ENCODE measurements around the gene CRYGS. TPM values are rescaled to one million over a fixed set of nuclear protein-coding genes. Genes with fewer than 3 reads are reported as not detected.
"Not testable (repeated sequence)": the region's sequence is repeated elsewhere in the genome, so short reads cannot be mapped to it uniquely, and the experiment has no call there.

CRYGS gene
- total RNA-seq, 1 donor from 2014 or later = 1.0 TPM

DNA sequence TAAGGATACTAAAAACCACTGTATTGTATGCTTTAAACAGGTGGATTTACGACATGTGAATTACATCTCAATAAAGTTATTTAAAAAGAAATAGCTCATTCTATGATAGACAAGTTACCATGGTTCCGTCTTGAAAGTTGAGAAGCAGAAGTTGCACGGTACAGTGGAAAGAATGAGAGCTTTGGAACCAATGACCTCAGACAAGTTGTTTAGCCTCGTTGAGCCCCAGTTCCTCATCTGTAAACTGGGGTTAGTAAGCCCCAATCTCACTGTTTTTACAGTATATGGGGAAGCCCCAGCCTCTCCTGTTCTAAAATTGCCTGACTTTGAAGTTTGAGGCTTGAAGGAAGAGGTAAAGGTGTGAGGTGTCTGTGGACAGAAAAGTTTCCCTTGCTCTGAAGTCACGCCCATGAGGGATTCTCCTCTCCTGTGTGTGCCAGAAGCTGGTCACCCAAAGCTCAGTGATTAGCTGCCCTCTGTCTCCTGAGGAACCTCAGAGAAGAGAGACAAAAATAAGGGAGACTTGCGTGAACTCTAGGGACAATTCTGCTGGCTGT lies 10.0 kb downstream of the CRYGS start:
- H3K36me3 ChIP-seq (ENCODE audit: control insufficient read depth in 3 of 3, insufficient read depth in 3 of 3, low read length in 3 of 3) = peaks cover 0 to 6% (median 5%) of the 10 kb centered on the region in 3 donors
- no peaks in the 10 kb centered on the region for H3K27me3 ChIP-seq (ENCODE audit: control insufficient read depth in 3 of 3, insufficient read depth in 3 of 3, low read length in 3 of 3)
- H3K4me1 ChIP-seq (ENCODE audit: control insufficient read depth in 3 of 3, insufficient read depth in 3 of 3, low read length in 3 of 3) = no peaks in the 10 kb centered on the region
- H3K9me3 ChIP-seq (ENCODE audit: control insufficient read depth in 3 of 3, low read length in 3 of 3) = no peaks in the 10 kb centered on the region
- no peak overlapping the region for H3K9ac ChIP-seq (ENCODE audit: low read depth in 1 of 3, low read length in 3 of 3)
- no peak overlapping the region for H3K27ac ChIP-seq (ENCODE audit: low read depth, low read length)
- H3K4me3 ChIP-seq (ENCODE audit: low read length in 3 of 3) = no peak overlapping the region

DNA sequence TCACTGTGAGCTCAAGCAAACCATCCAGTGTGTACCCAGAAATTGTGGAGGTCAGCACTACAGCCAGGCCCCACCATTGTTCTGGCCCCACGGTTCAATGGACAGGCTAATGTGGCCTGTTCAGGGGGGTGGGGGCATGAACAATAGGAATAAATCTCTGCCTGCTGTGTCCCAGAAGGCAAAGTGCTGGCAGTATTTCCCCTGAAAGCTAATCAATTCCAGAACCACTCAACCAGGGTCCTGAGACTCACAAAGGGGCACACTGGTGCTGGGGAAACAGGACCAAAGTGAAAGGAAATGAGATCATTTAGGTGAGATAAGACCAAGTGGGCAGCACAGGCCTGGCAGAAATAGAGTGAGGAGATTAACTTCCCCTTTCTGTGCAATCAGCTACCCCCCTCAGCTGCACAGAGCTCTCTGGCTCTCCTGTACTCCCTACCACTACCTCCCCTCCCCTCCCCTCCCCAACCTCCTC lies 11.5 kb downstream of the CRYGS start:
- no peaks in the 10 kb centered on the region for H3K36me3 ChIP-seq (ENCODE audit: control insufficient read depth in 3 of 3, insufficient read depth in 3 of 3, low read length in 3 of 3)
- H3K4me1 ChIP-seq (ENCODE audit: control insufficient read depth in 3 of 3, insufficient read depth in 3 of 3, low read length in 3 of 3) = no peaks in the 10 kb centered on the region
- no peak overlapping the region for H3K4me3 ChIP-seq (ENCODE audit: low read length in 3 of 3)
- H3K27ac ChIP-seq (ENCODE audit: low read depth, low read length) = no peak overlapping the region
- no peaks in the 10 kb centered on the region for H3K9me3 ChIP-seq (ENCODE audit: control insufficient read depth in 3 of 3, low read length in 3 of 3)
- H3K9ac ChIP-seq (ENCODE audit: low read depth in 1 of 3, low read length in 3 of 3) = no peak overlapping the region
- H3K27me3 ChIP-seq (ENCODE audit: control insufficient read depth in 3 of 3, insufficient read depth in 3 of 3, low read length in 3 of 3) = no peaks in the 10 kb centered on the region

DNA sequence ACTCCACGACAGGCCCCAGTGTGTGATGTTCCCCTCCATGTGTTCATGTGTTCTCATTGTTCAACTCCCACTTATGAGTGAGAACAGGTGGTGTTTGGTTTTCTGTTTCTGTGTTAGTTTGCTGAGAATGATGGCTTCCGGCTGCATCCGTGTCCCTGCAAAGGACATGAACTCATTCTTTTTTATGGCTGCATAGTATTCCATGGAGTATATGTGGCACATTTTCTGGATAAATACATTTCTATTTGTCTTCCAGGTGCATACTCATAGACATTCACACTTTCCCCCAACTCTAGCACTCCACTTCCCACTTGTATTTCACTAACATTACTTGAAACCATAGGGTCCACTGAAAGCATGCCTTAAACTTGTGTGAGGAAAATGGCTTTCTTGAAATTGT lies 12.5 kb downstream of the CRYGS start:
- not testable (repeated sequence) for H3K36me3 ChIP-seq (ENCODE audit: control insufficient read depth in 3 of 3, insufficient read depth in 3 of 3, low read length in 3 of 3); H3K9ac ChIP-seq (ENCODE audit: low read depth in 1 of 3, low read length in 3 of 3); H3K4me1 ChIP-seq (ENCODE audit: control insufficient read depth in 3 of 3, insufficient read depth in 3 of 3, low read length in 3 of 3); H3K27me3 ChIP-seq (ENCODE audit: control insufficient read depth in 3 of 3, insufficient read depth in 3 of 3, low read length in 3 of 3); H3K9me3 ChIP-seq (ENCODE audit: control insufficient read depth in 3 of 3, low read length in 3 of 3); H3K27ac ChIP-seq (ENCODE audit: low read depth, low read length); H3K4me3 ChIP-seq (ENCODE audit: low read length in 3 of 3)

DNA sequence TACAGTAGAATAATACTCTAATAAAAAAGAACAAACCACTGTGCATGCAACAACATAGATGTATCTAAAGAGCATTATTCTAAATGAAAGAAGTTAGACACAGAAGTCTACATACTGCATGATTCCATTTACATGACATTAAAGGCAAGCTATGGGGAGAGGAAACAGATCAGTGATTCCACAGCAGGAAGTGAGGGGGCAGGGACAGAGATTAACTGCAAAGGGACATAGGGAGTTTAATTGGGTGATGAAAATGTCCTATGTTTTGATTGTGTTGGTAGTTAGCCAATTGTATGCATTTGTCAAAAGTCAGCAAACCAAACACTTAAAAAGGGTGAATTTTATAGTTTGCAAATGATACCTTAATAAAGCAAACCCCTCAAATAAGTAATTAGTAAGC lies 13.8 kb downstream of the CRYGS start:
- no peaks in the 10 kb centered on the region for H3K4me1 ChIP-seq (ENCODE audit: control insufficient read depth in 3 of 3, insufficient read depth in 3 of 3, low read length in 3 of 3)
- H3K36me3 ChIP-seq (ENCODE audit: control insufficient read depth in 3 of 3, insufficient read depth in 3 of 3, low read length in 3 of 3) = no peaks in the 10 kb centered on the region
- no peak overlapping the region for H3K27ac ChIP-seq (ENCODE audit: low read depth, low read length)
- no peaks in the 10 kb centered on the region for H3K9me3 ChIP-seq (ENCODE audit: control insufficient read depth in 3 of 3, low read length in 3 of 3)
- peaks cover 0 to 2% (median 0%) of the 10 kb centered on the region in 3 donors for H3K27me3 ChIP-seq (ENCODE audit: control insufficient read depth in 3 of 3, insufficient read depth in 3 of 3, low read length in 3 of 3)
- H3K4me3 ChIP-seq (ENCODE audit: low read length in 3 of 3) = no peak overlapping the region
- H3K9ac ChIP-seq (ENCODE audit: low read depth in 1 of 3, low read length in 3 of 3) = no peak overlapping the region

- no peaks in the 10 kb centered on the region for H3K4me1 ChIP-seq (ENCODE audit: control insufficient read depth in 3 of 3, insufficient read depth in 3 of 3, low read length in 3 of 3)
- H3K36me3 ChIP-seq (ENCODE audit: control insufficient read depth in 3 of 3, insufficient read depth in 3 of 3, low read length in 3 of 3) = no peaks in the 10 kb centered on the region
- H3K9ac ChIP-seq (ENCODE audit: low read depth in 1 of 3, low read length in 3 of 3) = no peak overlapping the region
- H3K9me3 ChIP-seq (ENCODE audit: control insufficient read depth in 3 of 3, low read length in 3 of 3) = no peaks in the 10 kb centered on the region
- H3K27ac ChIP-seq (ENCODE audit: low read depth, low read length) = no peak overlapping the region
- no peak overlapping the region for H3K4me3 ChIP-seq (ENCODE audit: low read length in 3 of 3)
- H3K27me3 ChIP-seq (ENCODE audit: control insufficient read depth in 3 of 3, insufficient read depth in 3 of 3, low read length in 3 of 3) = peaks cover 0 to 2% (median 0%) of the 10 kb centered on the region in 3 donors
Observed at GRCh38 chr3:186529201-186529999, 14.8 kb downstream of the CRYGS start.

DNA sequence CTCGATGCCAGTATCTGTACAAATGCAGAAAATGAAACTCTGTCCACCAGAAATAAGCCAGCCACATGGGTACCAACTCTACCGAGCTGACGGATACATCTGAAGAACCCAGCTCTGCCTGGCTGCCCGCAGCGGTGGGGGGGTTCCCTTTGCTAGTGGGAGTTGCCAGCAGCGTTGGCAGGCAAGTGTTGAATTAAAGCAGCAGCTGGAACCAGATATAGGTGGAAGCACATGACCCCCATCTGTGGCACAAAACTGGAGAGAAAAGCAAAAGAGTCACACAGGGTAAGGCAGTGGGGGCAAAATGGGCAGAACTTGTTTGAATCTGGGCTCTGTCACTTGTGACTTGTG lies 17.9 kb downstream of the CRYGS start:
- Histone ChIP-seq H3K27me3 (ENCODE audit: control insufficient read depth in 3 of 3, insufficient read depth in 3 of 3, low read length in 3 of 3) (peaks cover 0 to 5% (median 2%) of the 10 kb centered on the region in 3 donors), H3K36me3 (ENCODE audit: control insufficient read depth in 3 of 3, insufficient read depth in 3 of 3, low read length in 3 of 3) (no peaks in the 10 kb centered on the region), H3K27ac (ENCODE audit: low read depth, low read length) (no peak overlapping the region), H3K4me1 (ENCODE audit: control insufficient read depth in 3 of 3, insufficient read depth in 3 of 3, low read length in 3 of 3) (no peaks in the 10 kb centered on the region), H3K9ac (ENCODE audit: low read depth in 1 of 3, low read length in 3 of 3) (no peak overlapping the region), H3K9me3 (ENCODE audit: control insufficient read depth in 3 of 3, low read length in 3 of 3) (no peaks in the 10 kb centered on the region), H3K4me3 (ENCODE audit: low read length in 3 of 3) (no peak overlapping the region)

DNA sequence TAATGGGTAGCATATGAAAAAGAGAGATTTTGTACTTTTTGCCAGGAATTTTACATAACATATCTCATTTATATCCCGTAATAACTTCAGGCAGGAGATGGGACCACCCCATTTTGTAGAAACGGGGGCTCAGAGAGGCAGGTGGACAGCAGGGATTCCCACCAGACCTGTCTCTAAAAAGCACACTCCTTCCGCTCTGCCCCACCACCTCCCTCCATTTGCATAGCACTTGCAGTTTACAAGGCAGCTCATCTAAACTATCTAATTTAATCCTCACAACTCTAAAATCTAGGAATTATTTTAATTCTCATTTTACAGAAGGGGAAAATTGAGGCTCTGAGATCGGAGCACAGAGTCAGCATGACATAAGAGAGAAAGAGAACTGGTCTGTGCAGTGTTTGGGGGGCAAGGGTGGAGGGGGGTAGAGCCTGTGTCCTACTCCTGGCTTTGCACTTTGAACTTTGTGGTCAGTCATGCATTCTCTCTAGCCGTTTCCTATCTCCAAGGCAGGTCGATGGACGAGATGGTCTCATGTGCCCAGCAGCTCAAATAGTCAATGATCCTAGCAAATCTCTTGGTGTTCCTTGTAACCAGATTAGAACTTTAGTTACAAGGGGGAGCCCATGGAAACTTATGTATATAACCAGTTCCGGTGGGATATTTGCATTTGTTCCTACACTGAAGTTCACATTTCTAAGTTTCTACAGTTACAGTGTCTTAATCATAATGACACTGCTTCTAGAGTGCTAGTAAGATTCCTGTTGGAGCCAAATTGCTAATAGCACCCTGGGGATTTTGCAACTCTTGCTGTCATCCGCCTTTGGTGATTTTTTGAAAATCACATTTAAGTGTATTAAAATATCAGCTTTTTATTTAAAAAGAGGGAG lies 18.6 kb downstream of the CRYGS start:
- Histone ChIP-seq H3K27ac (ENCODE audit: low read depth, low read length) (no peak overlapping the region), H3K27me3 (ENCODE audit: control insufficient read depth in 3 of 3, insufficient read depth in 3 of 3, low read length in 3 of 3) (peaks cover 0 to 8% (median 2%) of the 10 kb centered on the region in 3 donors), H3K36me3 (ENCODE audit: control insufficient read depth in 3 of 3, insufficient read depth in 3 of 3, low read length in 3 of 3) (no peaks in the 10 kb centered on the region), H3K4me3 (ENCODE audit: low read length in 3 of 3) (no peak overlapping the region), H3K9ac (ENCODE audit: low read depth in 1 of 3, low read length in 3 of 3) (no peak overlapping the region), H3K9me3 (ENCODE audit: control insufficient read depth in 3 of 3, low read length in 3 of 3) (no peaks in the 10 kb centered on the region), H3K4me1 (ENCODE audit: control insufficient read depth in 3 of 3, insufficient read depth in 3 of 3, low read length in 3 of 3) (no peaks in the 10 kb centered on the region)

DNA sequence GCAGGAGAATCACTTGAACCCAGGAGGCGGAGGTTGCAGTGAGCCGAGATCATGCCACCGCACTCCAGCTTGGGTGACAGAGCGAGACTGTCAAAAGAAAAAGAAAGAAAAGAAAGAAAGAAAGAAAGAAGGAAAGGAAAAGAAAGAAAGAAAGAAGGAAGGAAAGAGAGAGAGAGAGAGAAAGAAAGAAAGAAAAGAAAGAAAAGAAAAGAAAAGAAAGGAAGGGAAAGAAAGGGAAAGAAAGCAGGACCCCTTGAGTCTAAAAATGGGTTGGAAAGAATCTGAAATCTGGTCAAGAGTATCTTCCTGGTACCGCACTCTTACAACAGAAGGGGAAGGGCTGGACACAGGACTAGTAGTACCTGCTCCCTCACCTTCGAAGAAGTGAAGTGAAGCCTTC lies 19.6 kb downstream of the CRYGS start:
- Histone ChIP-seq H3K9ac (ENCODE audit: low read depth in 1 of 3, low read length in 3 of 3) (no peak overlapping the region), H3K4me3 (ENCODE audit: low read length in 3 of 3) (no peak overlapping the region), H3K27me3 (ENCODE audit: control insufficient read depth in 3 of 3, insufficient read depth in 3 of 3, low read length in 3 of 3) (peaks cover 0 to 11% (median 2%) of the 10 kb centered on the region in 3 donors), H3K36me3 (ENCODE audit: control insufficient read depth in 3 of 3, insufficient read depth in 3 of 3, low read length in 3 of 3) (no peaks in the 10 kb centered on the region), H3K27ac (ENCODE audit: low read depth, low read length) (no peak overlapping the region), H3K9me3 (ENCODE audit: control insufficient read depth in 3 of 3, low read length in 3 of 3) (no peaks in the 10 kb centered on the region), H3K4me1 (ENCODE audit: control insufficient read depth in 3 of 3, insufficient read depth in 3 of 3, low read length in 3 of 3) (no peaks in the 10 kb centered on the region)

- no peaks in the 10 kb centered on the region for H3K4me1 ChIP-seq (ENCODE audit: control insufficient read depth in 3 of 3, insufficient read depth in 3 of 3, low read length in 3 of 3)
- no peak overlapping the region for H3K27ac ChIP-seq (ENCODE audit: low read depth, low read length)
- H3K4me3 ChIP-seq (ENCODE audit: low read length in 3 of 3) = no peak overlapping the region
- no peaks in the 10 kb centered on the region for H3K36me3 ChIP-seq (ENCODE audit: control insufficient read depth in 3 of 3, insufficient read depth in 3 of 3, low read length in 3 of 3)
- H3K27me3 ChIP-seq (ENCODE audit: control insufficient read depth in 3 of 3, insufficient read depth in 3 of 3, low read length in 3 of 3) = peaks cover 0 to 15% (median 10%) of the 10 kb centered on the region in 3 donors
- no peak overlapping the region for H3K9ac ChIP-seq (ENCODE audit: low read depth in 1 of 3, low read length in 3 of 3)
- H3K9me3 ChIP-seq (ENCODE audit: control insufficient read depth in 3 of 3, low read length in 3 of 3) = no peaks in the 10 kb centered on the region
Observed at GRCh38 chr3:186523434-186523833, 20.7 kb downstream of the CRYGS start.

GRCh38 chr3:186523022-186523421 lies 21.2 kb downstream of the CRYGS start:
- Histone ChIP-seq H3K36me3 (ENCODE audit: control insufficient read depth in 3 of 3, insufficient read depth in 3 of 3, low read length in 3 of 3) (no peaks in the 10 kb centered on the region), H3K9ac (ENCODE audit: low read depth in 1 of 3, low read length in 3 of 3) (no peak overlapping the region), H3K4me3 (ENCODE audit: low read length in 3 of 3) (no peak overlapping the region), H3K4me1 (ENCODE audit: control insufficient read depth in 3 of 3, insufficient read depth in 3 of 3, low read length in 3 of 3) (no peaks in the 10 kb centered on the region), H3K27me3 (ENCODE audit: control insufficient read depth in 3 of 3, insufficient read depth in 3 of 3, low read length in 3 of 3) (peaks cover 0 to 15% (median 13%) of the 10 kb centered on the region in 3 donors), H3K27ac (ENCODE audit: low read depth, low read length) (no peak overlapping the region), H3K9me3 (ENCODE audit: control insufficient read depth in 3 of 3, low read length in 3 of 3) (no peaks in the 10 kb centered on the region)
